GM12878 (cell line): Measurements from ENCODE around the gene CDC7. TPM values are rescaled to one million over a fixed set of nuclear protein-coding genes. Genes with fewer than 3 reads are reported as not detected.

Experiments used
- CREB1 ChIP-seq: IDR thresholded peaks from 2 replicates; pipeline ENCODE4 v1.6.1; 2012; ENCODE audit warnings: low read depth, mild to moderate bottlenecking, inconsistent platforms
- E4F1 ChIP-seq: fragments of 450-650 bp; IDR thresholded peaks from 2 replicates; pipeline ENCODE4 v1.6.1; 2018; ENCODE audit warnings: borderline replicate concordance, mild to moderate bottlenecking; ENCODE audit not compliant: partially characterized antibody
- EP300 ChIP-seq, 2 experiments: fragments of 150-350 bp in 1 of 2; IDR thresholded peaks; 2 replicates each; pipeline ENCODE4 v1.6.1; 2011 to 2012; ENCODE audit warnings: low read depth in 2 of 2, low read length in 2 of 2, borderline replicate concordance in 1 of 2, improper control_type of control experiment in 1 of 2, inconsistent platforms in 1 of 2; ENCODE audit not compliant: control insufficient read depth in 1 of 2
- HDGF ChIP-seq: fragments of 450-650 bp; IDR thresholded peaks from 2 replicates; pipeline ENCODE4 v1.6.1; 2016; ENCODE audit warnings: antibody characterized with exemption
- NR2C1 ChIP-seq: fragments of 450-650 bp; IDR thresholded peaks from 2 replicates; pipeline ENCODE4 v1.6.1; 2017; ENCODE audit warnings: antibody characterized with exemption, mild to moderate bottlenecking, moderate library complexity
- SREBF1 ChIP-seq: IDR thresholded peaks from 2 replicates; pipeline ENCODE4 v1.6.1; 2012; ENCODE audit warnings: mild to moderate bottlenecking, low read length
- TCF7 ChIP-seq: IDR thresholded peaks from 2 replicates; pipeline ENCODE4 v1.6.1; 2014; ENCODE audit warnings: antibody characterized with exemption, borderline replicate concordance
- USF2 ChIP-seq: IDR thresholded peaks from 2 replicates; pipeline ENCODE4 v1.6.1; 2011; ENCODE audit warnings: low read depth, low read length, improper control_type of control experiment, borderline replicate concordance
- YY1 ChIP-seq: IDR thresholded peaks from 2 replicates; pipeline ENCODE4 v1.6.1; 2011; ENCODE audit warnings: low read depth, mild to moderate bottlenecking, low read length
- ZNF384 ChIP-seq: IDR thresholded peaks from 2 replicates; pipeline ENCODE4 v1.6.1; 2012; ENCODE audit warnings: low read depth, mild to moderate bottlenecking, low read length, improper control_type of control experiment, borderline replicate concordance
- ZSCAN29 ChIP-seq: fragments of 450-650 bp; IDR thresholded peaks from 2 replicates; pipeline ENCODE4 v1.6.1; 2017; ENCODE audit warnings: mild to moderate bottlenecking, moderate library complexity
- polyA plus RNA-seq, 11 experiments: library from polyadenylated mRNA; depleted of rRNA in 4 of 11; unstranded in 6 of 11; stranded (reverse) in 5 of 11; fragments of >200 nt; fragmentation: Nextera tagmentation in 4 of 11; fragmentation: Illumina TruSeq in 1 of 11; extraction: Ambion mirVana in 4 of 11; extraction: Trizol in 1 of 11; gene quantifications; 1 replicate in 1 of 11; 2 replicates in 10 of 11; pipeline versions ENCODE4 v1.2.1 to v1.2.3, GENCODE V29; 2011 to 2016; ENCODE audit warnings: inconsistent platforms in 2 of 11, missing spikeins in 2 of 11, low read depth in 1 of 11
- total RNA-seq, 4 experiments: library from RNA; depleted of rRNA in 3 of 4; stranded (reverse); fragments of >200 nt in 3 of 4; fragmentation: Illumina TruSeq in 1 of 4; extraction: Trizol in 1 of 4; gene quantifications; 2 replicates each; pipeline versions ENCODE4 v1.2.1 to v1.2.3, GENCODE V29; 2013 to 2021
- TF ChIP-seq, protein P1 (sequence below): IDR thresholded peaks from 2 replicates; pipeline ENCODE4 v1.6.1; 2012; ENCODE audit warnings: low read depth, low read length, improper control_type of control experiment
- TF ChIP-seq, protein P2 (sequence below): IDR thresholded peaks from 2 replicates; pipeline ENCODE4 v1.6.1; 2012; ENCODE audit warnings: low read depth, low read length, improper control_type of control experiment

The CDC7 gene
- total and polyA plus RNA-seq, 10 of the 15 experiments (the other 5 are each of a cell fraction or from before 2014, with no cell fraction given): 14.9 to 37.8 (median 26.0) TPM

GRCh38 chr1:91549041-91549735, 48.5 kb downstream of the CDC7 start (continued):
- TF ChIP-seq, protein P1, sequence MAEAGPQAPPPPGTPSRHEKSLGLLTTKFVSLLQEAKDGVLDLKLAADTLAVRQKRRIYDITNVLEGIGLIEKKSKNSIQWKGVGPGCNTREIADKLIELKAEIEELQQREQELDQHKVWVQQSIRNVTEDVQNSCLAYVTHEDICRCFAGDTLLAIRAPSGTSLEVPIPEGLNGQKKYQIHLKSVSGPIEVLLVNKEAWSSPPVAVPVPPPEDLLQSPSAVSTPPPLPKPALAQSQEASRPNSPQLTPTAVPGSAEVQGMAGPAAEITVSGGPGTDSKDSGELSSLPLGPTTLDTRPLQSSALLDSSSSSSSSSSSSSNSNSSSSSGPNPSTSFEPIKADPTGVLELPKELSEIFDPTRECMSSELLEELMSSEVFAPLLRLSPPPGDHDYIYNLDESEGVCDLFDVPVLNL: no peak
- no peak for TF ChIP-seq TCF7
- no peak for TF ChIP-seq USF2
- TF ChIP-seq NR2C1: no peak
- TF ChIP-seq E4F1: no peak
- no peak for TF ChIP-seq ZSCAN29
- TF ChIP-seq HDGF: no peak
- TF ChIP-seq SREBF1: no peak
- TF ChIP-seq CREB1: no peak
- no peak for TF ChIP-seq ZNF384
- TF ChIP-seq, protein P2, sequence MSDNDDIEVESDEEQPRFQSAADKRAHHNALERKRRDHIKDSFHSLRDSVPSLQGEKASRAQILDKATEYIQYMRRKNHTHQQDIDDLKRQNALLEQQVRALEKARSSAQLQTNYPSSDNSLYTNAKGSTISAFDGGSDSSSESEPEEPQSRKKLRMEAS: no peak
- TF ChIP-seq YY1: no peak
- no peak for TF ChIP-seq EP300 (IDR thresholded peaks at IDR 0.05; ENCODE audit: borderline replicate concordance in 1 of 2, control insufficient read depth in 1 of 2, low read depth in 2 of 2, low read length in 2 of 2)
